IMR-90 (cell line): Measurements from ENCODE around the gene NCKAP5. TPM values are rescaled to one million over a fixed set of nuclear protein-coding genes. Genes with fewer than 3 reads are reported as not detected.

Experiments
- ATAC-seq: fragments of 200-7000 bp; cut with Tn5 transposase; 2 replicates; pipeline ENCODE4 v1.9.1; 2020; ENCODE audit warnings: low read depth, mild to moderate bottlenecking, moderate library complexity
- BruUV-seq: library from RNA; stranded (reverse); fragments of 400-500 nt; replicated peaks from 2 replicates; lab custom pipeline; 2021; lab: Mats Ljungman, UMichigan
- CTCF ChIA-PET: fragments of 300-600 bp; formaldehyde crosslinking; extraction: SDS; loops from one replicate; lab custom pipeline; 2021; ENCODE audit warnings: antibody characterized with exemption; lab: Yijun Ruan, JAX
- POLR2A ChIA-PET: fragments of 300-600 bp; sonication (Branson Sonifier 250); formaldehyde crosslinking; loops from one replicate; lab custom pipeline; 2022; ENCODE audit warnings: antibody characterized with exemption; ENCODE audit not compliant: unreplicated experiment; lab: Charles Lee
- DNase-seq: peaks from one replicate; pipeline ENCODE4 v3.0.0; 2013
- H2AFZ ChIP-seq: replicated peaks from 2 replicates; pipeline ENCODE3; 2013; ENCODE audit warnings: low read length, mild to moderate bottlenecking; ENCODE audit not compliant: poor library complexity
- H2AK5ac ChIP-seq: 2 replicates; pipeline ENCODE4 v1.6.1; 2013; ENCODE audit warnings: low read depth, low read length, inconsistent platforms
- H2AK9ac ChIP-seq: replicated peaks from 2 replicates; pipeline ENCODE3; 2013; ENCODE audit warnings: mild to moderate bottlenecking, low read depth, low read length, moderate library complexity; ENCODE audit not compliant: poor library complexity
- H2BK120ac ChIP-seq: 2 replicates; pipeline ENCODE4 v1.6.1; 2013; ENCODE audit warnings: low read depth, low read length, inconsistent platforms
- H2BK15ac ChIP-seq: 3 replicates; pipeline ENCODE4 v1.6.1; 2013; ENCODE audit warnings: low read depth, low read length, inconsistent platforms
- H2BK20ac ChIP-seq: 2 replicates; pipeline ENCODE4 v1.6.1; 2013; ENCODE audit warnings: low read depth, mild to moderate bottlenecking, inconsistent platforms, low read length, moderate library complexity
- H2BK5ac ChIP-seq: 2 replicates; pipeline ENCODE4 v1.6.1; 2013; ENCODE audit warnings: mild to moderate bottlenecking, low read depth, low read length, inconsistent platforms; ENCODE audit not compliant: poor library complexity, severe bottlenecking
- H3K14ac ChIP-seq: replicated peaks from 2 replicates; pipeline ENCODE4 v1.6.1; 2013; ENCODE audit warnings: low read depth, low read length, inconsistent platforms
- H3K18ac ChIP-seq: 2 replicates; pipeline ENCODE4 v1.6.1; 2013; ENCODE audit warnings: low read depth, low read length, control low read depth
- H3K23ac ChIP-seq: 2 replicates; pipeline ENCODE4 v1.6.1; 2013; ENCODE audit warnings: low read depth, low read length, inconsistent platforms
- H3K27ac ChIP-seq: 2 replicates; pipeline ENCODE4 v1.5.1; 2013; ENCODE audit warnings: mild to moderate bottlenecking, control low read depth, low read length; ENCODE audit not compliant: insufficient read depth
- H3K27me3 ChIP-seq: 2 replicates; pipeline ENCODE4 v1.6.1; 2013; ENCODE audit warnings: low read length; ENCODE audit not compliant: control insufficient read depth, insufficient read depth
- H3K36me3 ChIP-seq: 2 replicates; pipeline ENCODE4 v1.6.1; 2013; ENCODE audit warnings: low read length, mixed read lengths; ENCODE audit not compliant: control insufficient read depth, insufficient read depth
- H3K4ac ChIP-seq: 2 replicates; pipeline ENCODE4 v1.6.1; 2013; ENCODE audit warnings: low read depth, low read length, inconsistent platforms
- H3K4me1 ChIP-seq: 2 replicates; pipeline ENCODE4 v1.6.1; 2013; ENCODE audit warnings: low read length, mixed read lengths; ENCODE audit not compliant: control insufficient read depth, insufficient read depth
- H3K4me2 ChIP-seq: 2 replicates; pipeline ENCODE4 v1.6.1; 2013; ENCODE audit warnings: low read depth, mild to moderate bottlenecking, control low read depth, low read length, moderate library complexity
- H3K4me3 ChIP-seq: 2 replicates; pipeline ENCODE4 v1.5.1; 2013; ENCODE audit warnings: low read depth, mild to moderate bottlenecking, control low read depth, low read length, moderate library complexity; ENCODE audit not compliant: insufficient read depth
- H3K56ac ChIP-seq: 2 replicates; pipeline ENCODE4 v1.6.1; 2013; ENCODE audit warnings: low read length, inconsistent platforms; ENCODE audit not compliant: insufficient read depth; ENCODE audit errors: extremely low read depth
- H3K79me1 ChIP-seq, 2 experiments: 2 replicates each; pipeline ENCODE4 v1.6.1; 2013; ENCODE audit warnings: low read length in 2 of 2, inconsistent platforms in 1 of 2, low read depth in 1 of 2
- H3K9ac ChIP-seq: 2 replicates; pipeline ENCODE4 v1.6.1; 2013; ENCODE audit warnings: low read depth, low read length, control low read depth
- H3K9me1 ChIP-seq: 2 replicates; pipeline ENCODE4 v1.6.1; 2013; ENCODE audit warnings: low read length, inconsistent platforms; ENCODE audit not compliant: insufficient read depth
- H3K9me3 ChIP-seq: 2 replicates; pipeline ENCODE4 v1.6.1; 2013; ENCODE audit warnings: low read length; ENCODE audit not compliant: control insufficient read depth, insufficient read depth
- H4K20me1 ChIP-seq: 2 replicates; pipeline ENCODE4 v1.6.1; 2013; ENCODE audit warnings: low read length, inconsistent platforms; ENCODE audit not compliant: insufficient read depth
- H4K5ac ChIP-seq: 2 replicates; pipeline ENCODE4 v1.6.1; 2013; ENCODE audit warnings: mild to moderate bottlenecking, low read depth, low read length, control low read depth
- H4K8ac ChIP-seq, 2 experiments: 2 replicates each; pipeline ENCODE4 v1.6.1; 2013; ENCODE audit warnings: low read depth in 2 of 2, low read length in 2 of 2, control low read depth in 1 of 2, inconsistent platforms in 1 of 2
- H4K91ac ChIP-seq: 2 replicates; pipeline ENCODE4 v1.6.1; 2013; ENCODE audit warnings: low read depth, low read length, inconsistent platforms; ENCODE audit not compliant: insufficient read depth
- CEBPB ChIP-seq: IDR thresholded peaks from 2 replicates; pipeline ENCODE4 v1.6.1; 2012; ENCODE audit warnings: low read depth, low read length, improper control_type of control experiment
- CHD1 ChIP-seq: IDR thresholded peaks from 2 replicates; pipeline ENCODE4 v1.6.1; 2012; ENCODE audit warnings: low read depth, low read length, improper control_type of control experiment
- FOS ChIP-seq: fragments of 150-350 bp; IDR thresholded peaks from 2 replicates; pipeline ENCODE4 v1.6.1; 2016; ENCODE audit warnings: low read depth, low read length
- MAFK ChIP-seq: IDR thresholded peaks from 2 replicates; pipeline ENCODE4 v1.6.1; 2012; ENCODE audit warnings: low read depth, low read length, improper control_type of control experiment
- MAZ ChIP-seq: IDR thresholded peaks from 2 replicates; pipeline ENCODE4 v1.6.1; 2012; ENCODE audit warnings: low read depth, mild to moderate bottlenecking, low read length, improper control_type of control experiment, moderate library complexity, borderline replicate concordance
- MXI1 ChIP-seq: IDR thresholded peaks from 2 replicates; pipeline ENCODE4 v1.6.1; 2012; ENCODE audit warnings: low read depth, mild to moderate bottlenecking, low read length, moderate library complexity, borderline replicate concordance
- NFE2L2 ChIP-seq: fragments of 150-350 bp; IDR thresholded peaks from 2 replicates; pipeline ENCODE4 v1.6.1; 2016; ENCODE audit warnings: low read depth, mild to moderate bottlenecking, low read length
- POLR2A ChIP-seq: IDR thresholded peaks from 2 replicates; pipeline ENCODE4 v1.6.1; 2012; ENCODE audit warnings: mild to moderate bottlenecking, low read depth, low read length
- RAD21 ChIP-seq: IDR thresholded peaks from 2 replicates; pipeline ENCODE4 v1.6.1; 2012; ENCODE audit warnings: low read length, improper control_type of control experiment
- RCOR1 ChIP-seq: IDR thresholded peaks from 2 replicates; pipeline ENCODE4 v1.6.1; 2012; ENCODE audit warnings: mild to moderate bottlenecking, low read length, improper control_type of control experiment; ENCODE audit not compliant: insufficient replicate concordance
- SMC3 ChIP-seq: fragments of 150-350 bp; IDR thresholded peaks from 2 replicates; pipeline ENCODE4 v1.6.1; 2016; ENCODE audit warnings: low read depth, mild to moderate bottlenecking, antibody characterized with exemption, low read length, moderate library complexity
- USF2 ChIP-seq: fragments of 150-350 bp; IDR thresholded peaks from 2 replicates; pipeline ENCODE4 v1.6.1; 2017; ENCODE audit warnings: mild to moderate bottlenecking, antibody characterized with exemption, low read length, low read depth
- WGBS, 2 experiments: methylation state at CpG; one replicate each; pipeline versions ENCODE4 v1.1.5 to v1.1.7; 2013; ENCODE audit warnings: missing lambda C conversion rate in 2 of 2; ENCODE audit not compliant: insufficient read length in 1 of 2; ENCODE audit errors: extremely low coverage in 2 of 2; 5-methylcytosine and 5-hydroxymethylcytosine counted together
- dilution Hi-C: fragments of 300-500 bp; cut with HindIII; formaldehyde crosslinking; loops from one replicate; pipeline ENCODE4 v1.14.3; 2018; ENCODE audit warnings: low sequenced_read_pairs; ENCODE audit not compliant: unreplicated experiment
- in situ Hi-C: fragments of 300-500 bp; cut with MboI; formaldehyde crosslinking; loops from 3 replicates; pipeline ENCODE4 v1.14.3; 2019; ENCODE audit warnings: low sequenced_read_pairs, inconsistent platforms, mixed read lengths
- intact Hi-C: fragments of 100-400 bp; cut with micrococcal nuclease; formaldehyde crosslinking; loops from 2 replicates; pipeline ENCODE4 v1.10.0; 2022
- polyA plus RNA-seq, 3 experiments: library from polyadenylated mRNA; depleted of rRNA; stranded (reverse); fragments of >200 nt; gene quantifications; 2 replicates each; pipeline ENCODE4 v1.2.3, GENCODE V29; 2012; ENCODE audit warnings: low replicate concordance in 1 of 3
- total RNA-seq: library from RNA; depleted of rRNA; stranded (reverse); fragments of >200 nt; gene quantifications from 2 replicates; pipeline ENCODE4 v1.2.3, GENCODE V29; 2012

Gene NCKAP5
- total and polyA plus RNA-seq, 2 of the 4 experiments (the other 2 are of a cell fraction), result 2.7 to 3.9 TPM

- H3K4ac ChIP-seq, result no peak overlapping the region
- H3K9me3 ChIP-seq, result peaks cover 4% of the 10 kb centered on the region
- no peaks in the 10 kb centered on the region; the same call in 1 of the 2 replicates for H3K4me1 ChIP-seq
- no peak overlapping the region for H2AK5ac ChIP-seq
- no peaks in the 10 kb centered on the region; the same call in 1 of the 2 replicates for H3K36me3 ChIP-seq
- H3K79me1 ChIP-seq, result peaks cover 3 to 23% of the 10 kb centered on the region in 2 experiments; a peak in 2 of 4 replicates
- H3K27me3 ChIP-seq, result no peaks in the 10 kb centered on the region
- no peak overlapping the region for H3K18ac ChIP-seq
- no peak overlapping the region for H2BK120ac ChIP-seq
- no peak overlapping the region for H2BK15ac ChIP-seq
- H2BK20ac ChIP-seq, result no peak overlapping the region
- H4K91ac ChIP-seq, result no peak overlapping the region
- H2AK9ac ChIP-seq, result no peak overlapping the region
- ChIA-PET POLR2A (no interaction called here), CTCF (no interaction called here)
- H4K8ac ChIP-seq, result no peak overlapping the region
- intact Hi-C loops (loop anchor here (10.0 kb wide), 2 partner anchors 60 to 360 kb away; no protein-coding TSS in a partner anchor), dilution Hi-C loops (no loop called here), in situ Hi-C loops (no loop called here)
- TF ChIP-seq MAZ, result no peak
- TF ChIP-seq MXI1, result no peak
- TF ChIP-seq SMC3, result no peak
- TF ChIP-seq RAD21, result no peak
- TF ChIP-seq MAFK, result no peak
- no peak for TF ChIP-seq POLR2A
- TF ChIP-seq CHD1, result no peak
- no peak for TF ChIP-seq FOS
- TF ChIP-seq USF2, result no peak
- TF ChIP-seq NFE2L2, result no peak
- TF ChIP-seq RCOR1, result no peak
- TF ChIP-seq CEBPB, result no peak
- no peak overlapping the region for H2AFZ ChIP-seq
- no peak overlapping the region for H4K5ac ChIP-seq
- no peak overlapping the region for H3K14ac ChIP-seq
- H2BK5ac ChIP-seq, result no peak overlapping the region
- BruUV-seq, result no TSS peak
- WGBS, 2 experiments, result 100% methylated on average over 1 of the region's 5 CpGs; no CpG with 5 or more reads in 1 of the 2 experiments
- no peak overlapping the region for H3K9ac ChIP-seq
- no peak overlapping the region for H3K27ac ChIP-seq
- H3K4me3 ChIP-seq, result no peak overlapping the region
- H4K20me1 ChIP-seq, result peaks cover 6% of the 10 kb centered on the region; the same call in 1 of the 2 replicates
- ATAC-seq (no peak), DNase-seq (no peak)
- no peak overlapping the region for H3K23ac ChIP-seq
- no peak overlapping the region for H3K4me2 ChIP-seq
- peaks cover 2% of the 10 kb centered on the region; the same call in 1 of the 2 replicates for H3K9me1 ChIP-seq
- H3K56ac ChIP-seq, result no peak overlapping the region
Observed at GRCh38 chr2:133004623-133005022, 563.6 kb downstream of the NCKAP5 start.
